Measurements from ENCODE around the gene MUC5AC.
"Not testable (repeated sequence)": the region's sequence is repeated elsewhere in the genome, so short reads cannot be mapped to it uniquely, and the experiment has no call there.

MUC5AC gene

DNA sequence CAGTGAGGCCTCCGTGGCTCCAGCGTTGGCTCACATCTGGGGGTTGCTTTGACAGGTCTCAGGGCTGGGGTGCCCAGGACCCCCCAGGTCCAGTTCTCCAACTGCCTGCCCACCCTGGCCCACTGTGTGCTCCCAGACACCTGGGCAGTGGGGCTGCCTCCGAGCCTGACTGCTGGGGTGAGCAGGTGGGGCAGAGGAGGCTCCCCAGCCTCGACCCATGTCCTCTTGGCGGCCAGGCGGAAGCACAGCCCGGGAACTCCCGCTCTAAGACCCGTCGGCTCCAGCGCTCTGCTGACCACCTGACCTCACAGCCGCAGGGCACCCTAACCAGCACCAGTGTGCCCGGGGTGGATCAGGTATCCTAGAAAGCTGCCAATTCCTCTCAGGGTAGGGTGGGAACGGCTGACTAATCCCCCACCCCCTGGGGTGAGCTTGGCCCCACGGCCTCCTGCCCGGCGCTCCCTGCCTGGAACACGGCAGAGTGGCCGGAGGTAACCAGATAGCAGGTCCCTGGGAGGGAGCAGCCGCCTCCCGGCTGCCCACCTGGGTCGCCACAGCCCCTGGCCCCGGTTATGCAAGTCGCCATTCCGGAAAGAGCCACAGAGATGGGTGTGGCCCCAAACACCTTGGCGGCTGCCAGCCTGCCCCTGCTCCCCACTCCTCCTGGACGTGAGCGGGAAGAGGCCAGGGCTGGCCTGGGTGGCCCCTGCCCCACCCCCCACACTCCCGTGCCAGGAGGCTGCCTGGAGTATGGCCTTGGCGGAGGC lies 45.9 kb downstream of the MUC5AC start:
- Mint-ChIP-seq H3K9me3 (no peaks in the 10 kb centered on the region), H3K4me1 (no peaks in the 10 kb centered on the region), H3K27ac (ENCODE audit: low read depth) (no peak overlapping the region), H3K27me3 (no peaks in the 10 kb centered on the region), H3K4me3 (no peak overlapping the region), H3K36me3 (ENCODE audit: insufficient read depth) (peaks cover 3% of the 10 kb centered on the region)
- DNase-seq (ENCODE audit: low spot score in 2 of 2): no peak
- no peak for ATAC-seq (replicated peaks; ENCODE audit: extremely low read depth, poor library complexity, severe bottlenecking)

DNA sequence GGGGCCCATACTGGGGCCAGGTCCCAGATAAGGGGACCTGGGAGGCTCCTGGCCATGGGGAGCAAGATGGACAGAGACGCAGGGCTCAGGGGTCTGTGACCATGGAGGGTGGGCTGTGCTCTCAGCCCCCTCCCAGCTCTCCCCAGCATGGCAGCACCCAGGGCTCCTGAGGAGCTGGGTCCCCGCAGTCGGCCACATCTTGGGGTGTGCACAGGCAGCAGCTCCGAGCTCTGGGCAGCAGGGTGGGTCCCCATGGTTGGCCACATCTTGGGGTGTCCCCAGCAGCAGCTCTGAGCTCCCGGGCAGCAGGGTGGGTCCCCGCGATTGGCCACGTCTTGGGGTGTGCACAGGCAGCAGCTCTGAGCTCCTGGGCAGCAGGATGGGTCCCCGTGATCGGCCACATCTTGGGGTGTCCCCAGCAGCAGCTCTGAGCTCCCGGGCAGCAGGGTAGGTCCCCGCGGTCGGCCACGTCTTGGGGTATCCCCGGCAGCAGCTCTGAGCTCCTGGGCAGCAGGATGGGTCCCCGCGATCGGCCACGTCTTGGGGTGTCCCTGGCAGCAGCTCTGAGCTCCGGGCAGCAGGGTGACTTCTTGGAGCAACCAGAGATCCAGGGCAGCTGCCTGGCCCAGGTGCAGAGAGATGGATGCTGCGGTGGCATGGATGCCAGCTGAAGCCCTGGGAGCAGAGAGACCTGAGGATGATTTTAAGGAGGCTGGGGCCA lies 46.8 kb downstream of the MUC5AC start:
- no peak overlapping the region for H3K27ac Mint-ChIP-seq (ENCODE audit: low read depth)
- no peaks in the 10 kb centered on the region for H3K4me1 Mint-ChIP-seq
- ATAC-seq (replicated peaks; ENCODE audit: extremely low read depth, poor library complexity, severe bottlenecking): no peak
- no peaks in the 10 kb centered on the region for H3K9me3 Mint-ChIP-seq
- H3K27me3 Mint-ChIP-seq: peaks cover 7% of the 10 kb centered on the region
- peaks cover 3% of the 10 kb centered on the region for H3K36me3 Mint-ChIP-seq (ENCODE audit: insufficient read depth)
- H3K4me3 Mint-ChIP-seq: no peak overlapping the region
- DNase-seq (ENCODE audit: low spot score in 2 of 2): no peak

DNA sequence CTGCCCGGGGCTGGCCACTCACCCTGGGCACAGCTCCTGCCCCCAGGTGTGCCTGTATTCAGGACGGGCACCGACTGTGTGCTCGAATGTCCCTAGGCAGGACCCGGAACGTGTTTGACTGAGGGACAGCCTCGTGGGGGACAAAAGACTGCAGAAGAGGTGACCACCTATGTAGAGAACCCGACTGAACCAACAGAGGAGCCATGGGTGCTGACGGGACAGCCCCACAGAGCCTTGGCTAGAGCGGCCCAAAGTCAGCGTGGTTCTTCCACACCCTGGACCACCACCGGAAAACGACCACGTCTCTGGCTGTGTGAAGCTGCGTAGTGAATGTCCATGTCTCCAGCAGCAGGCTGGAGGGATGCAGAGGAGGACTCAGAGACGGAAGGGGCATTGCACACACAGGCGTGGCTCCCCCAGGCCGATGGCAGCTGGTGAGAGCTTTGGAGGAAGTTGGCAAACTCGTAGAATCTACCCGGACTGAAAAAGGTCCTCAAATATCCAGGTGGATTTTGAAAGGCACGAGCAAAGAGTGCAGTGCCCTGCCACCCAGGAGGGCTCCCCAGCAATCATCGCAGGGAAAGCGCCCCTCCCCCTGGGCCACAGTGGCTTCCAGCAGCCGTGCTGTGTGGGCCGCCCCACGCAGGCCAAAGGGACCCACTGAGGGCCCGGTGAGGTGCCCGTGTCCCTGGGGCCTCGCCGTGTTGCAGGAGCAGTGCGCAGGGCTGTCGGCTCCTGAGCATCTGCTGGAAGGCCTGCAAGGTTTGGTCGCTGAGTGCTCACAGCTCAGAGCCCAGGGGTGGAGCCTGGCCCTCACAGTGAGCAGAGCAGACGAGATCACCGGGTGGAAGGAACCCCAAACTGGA lies 47.6 kb downstream of the MUC5AC start:
- H3K27ac Mint-ChIP-seq (ENCODE audit: low read depth): no peak overlapping the region
- peaks cover 15% of the 10 kb centered on the region for H3K27me3 Mint-ChIP-seq
- no peaks in the 10 kb centered on the region for H3K9me3 Mint-ChIP-seq
- no peak for DNase-seq (ENCODE audit: low spot score in 2 of 2)
- no peaks in the 10 kb centered on the region for H3K4me1 Mint-ChIP-seq
- peaks cover 3% of the 10 kb centered on the region for H3K36me3 Mint-ChIP-seq (ENCODE audit: insufficient read depth)
- H3K4me3 Mint-ChIP-seq: no peak overlapping the region
- ATAC-seq (replicated peaks; ENCODE audit: extremely low read depth, poor library complexity, severe bottlenecking): no peak

DNA sequence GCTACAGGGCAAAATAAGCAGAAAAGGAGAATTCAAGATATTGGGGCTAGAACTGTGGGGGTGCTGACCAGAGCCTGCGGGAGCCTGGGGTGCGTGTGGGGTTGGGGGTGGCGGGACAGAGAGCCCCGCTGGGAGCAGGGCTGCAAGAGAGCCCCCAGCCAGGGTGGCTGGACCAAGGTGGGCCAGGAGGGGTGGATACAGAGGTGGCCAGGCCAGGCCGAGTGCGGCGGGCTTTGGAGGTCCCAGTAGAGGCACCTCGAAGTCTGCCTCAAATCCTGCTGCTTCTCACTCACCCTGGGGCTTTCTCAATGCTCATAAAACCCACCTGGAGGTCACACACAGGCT lies 48.2 kb downstream of the MUC5AC start:
- ATAC-seq (replicated peaks; ENCODE audit: extremely low read depth, poor library complexity, severe bottlenecking) (no peak), DNase-seq (ENCODE audit: low spot score in 2 of 2) (no peak)
- no peak overlapping the region for H3K4me3 Mint-ChIP-seq
- peaks cover 3% of the 10 kb centered on the region for H3K36me3 Mint-ChIP-seq (ENCODE audit: insufficient read depth)
- H3K27ac Mint-ChIP-seq (ENCODE audit: low read depth): no peak overlapping the region
- no peaks in the 10 kb centered on the region for H3K4me1 Mint-ChIP-seq
- peaks cover 20% of the 10 kb centered on the region for H3K27me3 Mint-ChIP-seq
- no peaks in the 10 kb centered on the region for H3K9me3 Mint-ChIP-seq

DNA sequence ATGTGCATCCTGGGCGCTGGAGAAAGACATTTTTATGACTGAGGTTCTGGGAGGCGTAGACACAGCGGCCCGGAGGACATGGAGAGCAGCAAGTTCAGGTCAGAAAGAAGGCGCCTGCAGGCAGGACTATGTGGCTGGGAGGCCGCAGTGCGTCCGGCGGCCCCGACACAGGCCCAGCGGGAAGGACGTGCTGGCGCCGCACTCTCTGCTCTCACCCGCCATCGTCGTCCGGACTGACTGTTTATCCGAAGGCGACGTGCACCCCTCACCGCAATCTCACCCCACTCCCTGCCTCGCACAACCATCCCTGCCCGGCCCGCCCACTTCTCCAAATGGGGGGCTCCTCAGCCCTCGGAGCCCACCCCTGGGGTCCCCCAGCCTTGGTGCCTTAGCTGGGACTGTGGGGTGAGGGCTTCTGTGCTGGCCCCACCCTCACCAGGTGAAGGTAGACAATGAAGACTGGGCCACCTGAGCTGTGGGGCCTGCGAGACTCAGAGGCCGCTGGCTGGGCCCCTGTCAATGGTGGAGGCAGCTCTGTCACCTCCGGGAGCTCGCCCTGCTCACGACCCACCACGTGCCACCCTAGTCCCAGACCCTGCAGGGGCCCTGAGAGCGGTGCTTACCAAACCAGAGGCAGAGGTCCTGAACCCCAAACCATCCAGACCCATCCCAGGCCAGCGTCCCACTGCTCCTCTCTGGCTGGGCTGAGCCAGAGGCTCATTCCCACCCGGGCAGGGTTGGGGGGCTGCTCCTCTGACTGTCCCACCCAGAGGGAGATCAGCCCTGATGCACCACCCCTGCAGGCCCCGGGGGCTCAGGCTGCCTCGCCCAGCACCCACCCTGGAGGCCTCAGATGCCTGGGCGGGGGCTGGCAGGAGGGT lies 48.9 kb downstream of the MUC5AC start:
- H3K9me3 Mint-ChIP-seq: peaks cover 5% of the 10 kb centered on the region
- H3K4me1 Mint-ChIP-seq: no peaks in the 10 kb centered on the region
- H3K36me3 Mint-ChIP-seq (ENCODE audit: insufficient read depth): peaks cover 3% of the 10 kb centered on the region
- ATAC-seq (replicated peaks; ENCODE audit: extremely low read depth, poor library complexity, severe bottlenecking) (no peak), DNase-seq (ENCODE audit: low spot score in 2 of 2) (no peak)
- no peak overlapping the region for H3K27ac Mint-ChIP-seq (ENCODE audit: low read depth)
- H3K4me3 Mint-ChIP-seq: no peak overlapping the region
- H3K27me3 Mint-ChIP-seq: peaks cover 27% of the 10 kb centered on the region

DNA sequence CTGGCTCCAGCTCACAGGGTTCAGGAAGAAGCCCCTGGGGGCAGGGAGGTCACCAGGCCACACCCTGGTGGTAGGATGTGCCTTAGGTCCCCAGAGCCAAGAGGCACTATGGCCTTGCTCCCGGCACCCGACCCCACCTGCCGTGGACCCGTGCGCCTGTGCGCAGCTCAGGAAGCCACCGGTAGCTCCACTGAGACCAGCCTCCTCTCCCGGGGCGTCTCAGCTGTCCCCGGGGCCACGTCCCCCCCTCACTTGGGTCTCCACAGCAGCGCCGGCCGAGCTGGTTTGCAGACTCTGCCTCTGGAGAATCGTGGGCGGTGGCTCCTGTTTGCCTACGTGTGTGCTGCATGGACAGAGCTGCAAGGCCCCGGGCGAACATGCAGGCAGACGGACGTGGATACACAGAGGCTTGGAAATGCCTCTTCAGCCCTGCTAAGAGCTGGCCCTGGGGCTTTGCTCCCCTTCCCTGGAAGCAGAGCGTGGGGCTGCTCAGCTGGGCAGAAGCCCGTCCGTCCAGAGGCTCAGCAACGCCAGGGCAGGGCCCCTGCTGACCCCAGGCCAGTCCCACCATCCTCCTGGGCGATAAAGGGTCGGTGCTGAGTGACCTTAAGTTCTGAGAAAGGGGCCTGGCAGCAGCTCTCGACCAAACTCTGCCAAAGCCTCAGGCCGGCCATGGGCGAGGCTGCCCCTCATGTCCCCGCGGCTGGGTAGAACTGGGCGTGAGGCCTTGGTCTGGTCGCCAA lies 49.8 kb downstream of the MUC5AC start:
- ATAC-seq (replicated peaks; ENCODE audit: extremely low read depth, poor library complexity, severe bottlenecking) (no peak), DNase-seq (ENCODE audit: low spot score in 2 of 2) (no peak)
- Mint-ChIP-seq H3K4me1 (no peaks in the 10 kb centered on the region), H3K9me3 (peaks cover 7% of the 10 kb centered on the region), H3K36me3 (ENCODE audit: insufficient read depth) (peaks cover 3% of the 10 kb centered on the region), H3K27ac (ENCODE audit: low read depth) (no peak overlapping the region), H3K4me3 (no peak overlapping the region), H3K27me3 (peaks cover 32% of the 10 kb centered on the region)

DNA sequence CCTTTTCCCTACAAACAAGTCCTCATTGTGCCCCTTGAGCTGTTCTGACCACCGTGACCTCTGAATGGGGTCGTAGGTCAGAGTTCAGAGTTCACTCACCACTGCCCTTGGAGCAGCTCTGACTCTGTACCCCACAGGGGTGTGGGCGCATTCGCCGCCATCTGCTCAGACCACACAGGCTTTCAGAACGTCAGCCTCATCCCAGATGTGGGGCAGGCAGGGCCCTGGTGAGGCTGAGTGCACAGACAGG lies 50.3 kb downstream of the MUC5AC start:
- H3K4me1 Mint-ChIP-seq: no peaks in the 10 kb centered on the region
- H3K4me3 Mint-ChIP-seq: no peak overlapping the region
- ATAC-seq (replicated peaks; ENCODE audit: extremely low read depth, poor library complexity, severe bottlenecking): no peak
- H3K36me3 Mint-ChIP-seq (ENCODE audit: insufficient read depth): peaks cover 3% of the 10 kb centered on the region
- DNase-seq (ENCODE audit: low spot score in 2 of 2): no peak
- H3K27me3 Mint-ChIP-seq: peaks cover 32% of the 10 kb centered on the region
- H3K27ac Mint-ChIP-seq (ENCODE audit: low read depth): no peak overlapping the region
- H3K9me3 Mint-ChIP-seq: peaks cover 7% of the 10 kb centered on the region

DNA sequence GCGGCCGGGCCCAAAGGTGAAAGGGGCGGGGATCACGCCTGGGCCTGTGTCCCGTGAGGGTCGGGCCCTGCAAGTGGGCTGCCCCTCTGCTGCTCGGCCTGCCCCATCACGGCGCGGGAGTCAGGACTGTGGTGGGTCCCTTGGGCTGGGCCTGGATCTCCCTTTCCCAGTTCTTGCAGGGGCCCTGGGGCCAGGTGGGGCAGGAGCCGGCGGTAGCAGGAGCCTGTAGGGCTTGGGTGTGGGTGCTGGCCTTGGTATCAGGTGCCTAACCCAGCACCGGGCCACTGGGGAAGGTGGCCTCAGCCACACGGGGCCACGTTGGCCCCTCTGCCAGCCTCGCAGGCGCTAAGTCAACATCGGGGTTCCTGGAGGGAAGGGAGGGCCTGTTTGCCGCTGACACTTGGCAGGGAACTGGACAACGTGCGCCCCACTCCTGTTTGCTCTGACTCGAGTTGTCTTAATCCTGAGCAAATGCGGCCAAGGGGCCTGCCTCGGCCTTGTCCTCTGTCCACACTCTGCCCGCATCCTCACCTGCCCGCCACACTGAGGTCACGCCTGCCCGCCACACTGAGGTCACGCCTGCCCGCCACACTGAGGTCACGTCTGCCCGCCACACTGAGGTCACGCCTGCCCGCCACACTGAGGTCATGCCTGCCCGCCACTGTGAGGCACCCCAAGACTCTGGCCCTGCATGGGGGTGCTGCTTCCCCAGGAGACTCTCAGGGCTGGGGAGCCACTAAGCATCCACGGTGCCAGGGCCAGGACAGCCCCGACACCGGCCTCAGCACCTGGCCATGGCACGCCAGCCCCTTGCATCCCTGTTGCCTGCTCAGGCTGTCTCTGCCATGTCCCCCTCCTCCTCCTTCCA lies 50.9 kb downstream of the MUC5AC start:
- Mint-ChIP-seq H3K4me1 (no peaks in the 10 kb centered on the region), H3K36me3 (ENCODE audit: insufficient read depth) (peaks cover 3% of the 10 kb centered on the region), H3K9me3 (peaks cover 7% of the 10 kb centered on the region), H3K4me3 (no peak overlapping the region), H3K27ac (ENCODE audit: low read depth) (no peak overlapping the region), H3K27me3 (peaks cover 32% of the 10 kb centered on the region)
- ATAC-seq (replicated peaks; ENCODE audit: extremely low read depth, poor library complexity, severe bottlenecking) (no peak), DNase-seq (ENCODE audit: low spot score in 2 of 2) (no peak)

DNA sequence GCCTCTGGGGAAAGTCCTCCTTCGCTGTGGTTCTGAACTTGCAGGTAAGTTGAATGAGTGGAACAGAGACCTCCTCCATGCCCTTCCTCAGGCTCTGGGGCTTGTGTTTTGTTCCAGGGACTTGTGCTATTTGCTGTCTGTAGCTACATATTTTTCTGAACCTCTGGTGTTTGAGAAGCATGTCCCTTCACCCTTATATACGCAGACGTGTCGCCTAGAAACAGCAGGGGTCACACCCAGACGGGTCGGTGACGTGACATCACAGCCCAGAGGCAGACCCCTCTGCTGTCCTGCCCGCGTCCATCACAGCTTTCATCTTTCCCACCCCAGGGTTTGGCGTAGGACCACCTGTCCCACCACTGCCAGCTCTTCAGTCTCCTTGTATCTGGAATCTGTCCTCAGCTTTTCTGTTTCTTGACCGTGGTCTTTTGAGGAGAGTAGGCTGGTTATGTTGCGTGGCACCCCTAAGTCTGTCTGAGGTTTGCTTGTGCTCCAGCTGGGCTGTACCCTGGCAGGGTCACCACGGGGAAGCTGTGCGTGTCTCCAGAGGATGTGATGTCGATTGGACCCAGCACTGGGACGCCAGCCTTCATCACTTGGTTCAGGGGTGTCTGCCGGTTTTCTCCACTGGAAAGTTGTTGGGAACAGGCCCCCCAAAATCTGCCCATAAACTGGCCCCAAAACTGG lies 51.8 kb downstream of the MUC5AC start:
- DNase-seq (ENCODE audit: low spot score in 2 of 2): no peak
- Mint-ChIP-seq H3K36me3 (ENCODE audit: insufficient read depth) (peaks cover 3% of the 10 kb centered on the region), H3K4me3 (no peak overlapping the region), H3K27ac (ENCODE audit: low read depth) (no peak overlapping the region), H3K27me3 (peaks cover 32% of the 10 kb centered on the region), H3K9me3 (peaks cover 7% of the 10 kb centered on the region), H3K4me1 (no peaks in the 10 kb centered on the region)
- ATAC-seq (replicated peaks; ENCODE audit: extremely low read depth, poor library complexity, severe bottlenecking): no peak

DNA sequence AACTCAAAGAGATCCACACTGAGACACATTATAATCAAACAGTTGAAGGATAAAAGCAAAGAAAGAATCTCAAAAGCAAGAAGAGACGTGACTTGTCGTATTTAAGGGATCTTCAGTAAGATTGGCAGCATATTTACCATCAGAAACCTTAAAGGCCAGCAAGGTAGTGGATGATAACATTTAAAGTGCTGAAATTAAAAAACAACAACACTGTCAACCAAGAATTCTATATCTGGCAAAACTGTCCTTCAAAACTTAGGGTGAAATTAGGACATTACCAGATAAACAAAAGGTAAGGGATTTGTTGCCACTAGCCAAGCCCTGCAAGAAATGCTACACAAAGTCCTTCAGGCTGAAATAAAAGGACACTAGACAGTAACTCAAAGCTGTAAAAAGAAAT lies 54.1 kb downstream of the MUC5AC start:
- no peak for ATAC-seq (replicated peaks; ENCODE audit: extremely low read depth, poor library complexity, severe bottlenecking)
- no peak for DNase-seq (ENCODE audit: low spot score in 2 of 2)
- H3K36me3 Mint-ChIP-seq (ENCODE audit: insufficient read depth): no peaks in the 10 kb centered on the region
- peaks cover 7% of the 10 kb centered on the region for H3K9me3 Mint-ChIP-seq
- H3K27me3 Mint-ChIP-seq: peaks cover 32% of the 10 kb centered on the region
- H3K27ac Mint-ChIP-seq (ENCODE audit: low read depth): no peak overlapping the region
- H3K4me3 Mint-ChIP-seq: no peak overlapping the region
- no peaks in the 10 kb centered on the region for H3K4me1 Mint-ChIP-seq

DNA sequence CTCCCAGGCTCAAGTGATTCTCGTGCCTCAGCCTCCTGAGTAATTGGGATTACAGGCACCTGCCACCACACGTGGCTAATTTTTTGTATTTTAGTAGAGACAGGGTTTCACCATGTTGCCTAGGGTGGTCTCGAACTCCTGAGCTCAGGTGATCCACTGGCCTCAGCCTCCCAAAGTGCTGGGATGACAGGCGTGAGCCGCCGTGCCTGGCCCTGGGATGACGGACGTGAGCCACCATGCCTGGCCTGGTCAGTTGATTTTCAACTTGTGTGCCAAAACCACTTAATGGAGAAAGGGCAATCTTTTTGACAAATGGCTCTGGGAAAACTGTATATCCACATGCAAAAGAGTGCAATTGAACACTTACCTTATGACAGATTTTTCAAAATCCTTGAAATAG lies 58.1 kb downstream of the MUC5AC start:
- peaks cover 13% of the 10 kb centered on the region for H3K27me3 Mint-ChIP-seq
- ATAC-seq (replicated peaks; ENCODE audit: extremely low read depth, poor library complexity, severe bottlenecking); DNase-seq (ENCODE audit: low spot score in 2 of 2); H3K36me3 Mint-ChIP-seq (ENCODE audit: insufficient read depth); H3K4me1 Mint-ChIP-seq; H3K27ac Mint-ChIP-seq (ENCODE audit: low read depth); H3K4me3 Mint-ChIP-seq; H3K9me3 Mint-ChIP-seq: not testable (repeated sequence)
